RWPE1 (cell line): ENCODE results near the gene TEDC1.

Experiments
- CTCF ChIA-PET: fragments of 350-600 bp; sonication (Branson Sonifier 250); formaldehyde crosslinking; extraction: SDS; loops from one replicate; lab custom pipeline; 2021; lab: Yijun Ruan, JAX
- POLR2A ChIA-PET: fragments of 400-600 bp; formaldehyde crosslinking; extraction: SDS; loops from one replicate; lab custom pipeline; 2020; ENCODE audit warnings: antibody characterized with exemption; ENCODE audit not compliant: low non-redundant PET; lab: Yijun Ruan, JAX
- DNase-seq: peaks from one replicate; pipeline ENCODE4 v3.0.0; 2012; ENCODE audit warnings: low spot score
- H3K27ac ChIP-seq: fragments of 450-650 bp; 2 replicates; pipeline ENCODE4 v1.5.1; 2017
- CTCF ChIP-seq: fragments of 450-650 bp; conservative IDR thresholded peaks from 2 replicates; pipeline ENCODE4 v1.5.1; 2017; ENCODE audit warnings: low read depth, mild to moderate bottlenecking

Gene TEDC1

DNA sequence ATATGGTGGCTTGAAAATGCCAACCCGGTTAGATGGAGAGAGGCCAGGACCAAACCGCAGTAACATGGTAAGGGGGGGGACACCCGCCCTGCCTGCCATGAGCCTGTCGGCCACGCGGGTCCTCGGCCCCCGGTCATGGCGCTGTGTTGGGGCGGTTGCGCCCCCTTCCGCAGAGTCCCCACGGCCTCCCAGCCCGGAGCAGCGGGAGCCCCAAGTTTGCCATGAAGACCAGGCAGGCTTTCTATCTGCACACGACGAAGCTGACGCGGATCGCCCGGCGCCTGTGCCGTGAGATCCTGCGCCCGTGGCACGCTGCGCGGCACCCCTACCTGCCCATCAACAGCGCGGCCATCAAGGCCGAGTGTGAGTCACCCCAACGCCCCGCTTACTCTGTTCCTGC, 26.5 kb upstream of the TEDC1 start:
- TF ChIP-seq CTCF = no peak
- no peak for DNase-seq
- ChIA-PET CTCF (interaction anchor here (1.3 kb wide), 1 partner anchor 25 kb away, joined by 3 read pairs; no protein-coding TSS in a partner anchor), POLR2A (no interaction called here)
- H3K27ac ChIP-seq = peak overlapping the region; percentile 100; the same call in 1 of the 2 replicates

GRCh38 chr14:105465209-105466031, 25.6 kb upstream of the TEDC1 start:
- TF ChIP-seq CTCF = no peak
- POLR2A ChIA-PET = no interaction called here
- DNase-seq = peak; percentile 41
- CTCF ChIA-PET = interaction anchor here (0.5 to 1.3 kb wide), 3 partner anchors 15 to 60 kb away, joined by 3 read pairs; no protein-coding TSS in a partner anchor
- peak overlapping the region; percentile 100 for H3K27ac ChIP-seq

- CTCF ChIA-PET = interaction anchor here (1.0 kb wide), 1 partner anchor 14 kb away, joined by 3 read pairs; no protein-coding TSS in a partner anchor
- TF ChIP-seq CTCF = no peak
- POLR2A ChIA-PET = interaction anchor here (0.6 kb wide), 1 partner anchor 786 kb away, joined by 3 read pairs; no protein-coding TSS in a partner anchor
- peak overlapping the region; percentile 100 for H3K27ac ChIP-seq
- DNase-seq = no peak
Measured at GRCh38 chr14:105466531-105467248, 24.4 kb upstream of the TEDC1 start.

DNA sequence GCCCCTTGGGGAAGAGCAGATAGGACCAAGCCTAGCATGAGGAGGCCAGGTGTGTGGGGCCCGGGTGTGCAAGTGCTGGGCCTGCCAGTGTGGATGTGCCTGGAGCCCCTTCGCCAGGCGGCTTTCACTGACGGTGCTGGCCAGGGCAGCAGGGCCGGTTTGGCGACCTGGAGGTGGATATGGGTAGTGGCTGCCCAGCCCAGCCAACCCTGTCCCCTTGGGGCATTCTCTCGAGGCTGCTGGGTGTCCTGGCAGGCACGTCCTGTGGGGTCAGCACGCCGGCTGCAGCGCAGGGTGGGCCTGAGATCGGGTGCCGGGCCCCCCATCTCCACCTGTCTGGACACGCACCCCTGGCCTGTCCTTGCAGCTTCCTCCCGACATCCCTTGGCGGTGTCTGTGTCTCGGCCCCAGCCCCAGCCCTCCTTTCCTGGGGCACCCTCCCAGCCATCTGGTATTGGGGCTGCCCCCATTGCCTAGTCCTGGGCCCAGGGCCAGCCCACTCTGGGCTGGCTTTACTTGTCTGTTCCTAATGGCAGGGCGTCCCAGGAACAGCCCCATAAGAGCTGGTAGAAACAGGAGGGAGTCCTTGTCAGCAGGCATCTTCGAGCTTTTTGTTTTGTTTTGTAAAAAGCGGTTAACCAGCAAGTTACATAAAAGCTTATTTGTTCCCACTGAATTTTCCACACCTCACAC, 23.7 kb upstream of the TEDC1 start:
- CTCF ChIA-PET = interaction anchor here (1.0 to 1.2 kb wide), 2 partner anchors 13 to 14 kb away, joined by 3 to 10 read pairs; no protein-coding TSS in a partner anchor
- POLR2A ChIA-PET = interaction anchor here (1.3 kb wide), 1 partner anchor 13 kb away, joined by 3 read pairs; no protein-coding TSS in a partner anchor
- no peak for TF ChIP-seq CTCF
- peak overlapping the region; percentile 100 for H3K27ac ChIP-seq
- no peak for DNase-seq

DNA sequence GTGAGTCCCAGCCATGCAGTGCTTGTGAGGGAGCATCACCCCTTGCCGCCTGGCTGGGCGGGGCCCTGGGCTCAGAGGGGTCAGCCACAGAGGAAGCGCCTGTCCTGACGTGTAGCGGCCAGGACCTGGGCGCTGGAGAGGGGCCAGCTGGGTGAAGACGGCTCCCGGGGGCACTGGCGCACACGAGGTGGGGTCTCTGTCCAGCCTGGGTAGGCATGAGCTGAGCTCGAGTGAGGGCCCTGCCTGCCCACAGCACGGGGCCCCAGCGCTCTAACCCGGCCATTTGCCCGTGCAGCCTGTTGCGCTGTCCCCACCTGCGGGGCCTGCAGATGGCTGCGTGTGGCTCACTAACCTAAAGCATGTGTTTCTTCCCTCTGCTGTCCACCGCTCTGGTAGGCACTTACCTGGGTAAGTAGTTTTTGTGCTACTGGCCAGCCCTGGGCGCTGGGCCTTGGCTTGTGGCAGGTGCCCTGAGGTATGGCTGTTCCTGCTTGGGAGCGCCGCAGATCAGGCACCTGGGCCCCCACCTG, 23.0 kb upstream of the TEDC1 start:
- peak overlapping the region; percentile 100 for H3K27ac ChIP-seq
- CTCF ChIA-PET = interaction anchor here (1.2 kb wide), 1 partner anchor 13 kb away, joined by 10 read pairs; no protein-coding TSS in a partner anchor
- POLR2A ChIA-PET = interaction anchor here (1.3 kb wide), 1 partner anchor 13 kb away, joined by 3 read pairs; no protein-coding TSS in a partner anchor
- TF ChIP-seq CTCF = no peak
- DNase-seq = no peak
